HG03095 (cell line): ENCODE results near the gene CTNNBIP1.
A peak's percentile ranks its signal among the peaks of the same experiment; 100 is the strongest.
"Not testable (repeated sequence)": the region's sequence is repeated elsewhere in the genome, so short reads cannot be mapped to it uniquely, and the experiment has no call there.

Experiments used
- ATAC-seq: cut with Tn5 transposase; IDR thresholded peaks from one replicate; pipeline ENCODE4 v1.9.1; 2021; ENCODE audit warnings: moderate library complexity; ENCODE audit not compliant: unreplicated experiment

Gene CTNNBIP1

DNA sequence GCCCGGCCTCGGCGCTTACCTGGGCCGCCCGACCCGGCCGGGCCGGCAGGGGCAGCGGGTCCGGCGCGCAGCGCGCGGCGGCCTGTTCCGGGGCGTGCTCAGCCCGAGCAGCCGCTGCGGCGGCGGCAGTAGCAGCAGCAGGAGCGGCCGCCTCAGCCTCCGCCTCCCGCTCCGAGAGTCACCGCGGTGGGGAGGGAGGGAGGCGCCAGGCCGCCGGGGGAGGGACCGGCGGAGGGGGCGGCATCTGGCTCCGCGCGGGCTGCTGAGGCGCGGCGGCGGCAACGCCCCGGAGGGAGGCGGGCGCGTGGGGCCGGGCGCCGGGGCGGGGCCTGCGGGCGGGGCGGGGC is at the start of gene CTNNBIP1:
Gene CTNNBIP1, minus strand, starts transcription at position 194 of the 347 bp plus-strand sequence. CDS start 38,205 bp downstream, outside the sequence.
- peak; percentile 72 for ATAC-seq

GRCh38 chr1:9957726-9958125 is 47.7 kb upstream of the CTNNBIP1 start:
- ATAC-seq: no peak

- no peak for ATAC-seq
These were observed 36.2 kb upstream of the CTNNBIP1 start for GRCh38 chr1:9946315-9946714.

DNA sequence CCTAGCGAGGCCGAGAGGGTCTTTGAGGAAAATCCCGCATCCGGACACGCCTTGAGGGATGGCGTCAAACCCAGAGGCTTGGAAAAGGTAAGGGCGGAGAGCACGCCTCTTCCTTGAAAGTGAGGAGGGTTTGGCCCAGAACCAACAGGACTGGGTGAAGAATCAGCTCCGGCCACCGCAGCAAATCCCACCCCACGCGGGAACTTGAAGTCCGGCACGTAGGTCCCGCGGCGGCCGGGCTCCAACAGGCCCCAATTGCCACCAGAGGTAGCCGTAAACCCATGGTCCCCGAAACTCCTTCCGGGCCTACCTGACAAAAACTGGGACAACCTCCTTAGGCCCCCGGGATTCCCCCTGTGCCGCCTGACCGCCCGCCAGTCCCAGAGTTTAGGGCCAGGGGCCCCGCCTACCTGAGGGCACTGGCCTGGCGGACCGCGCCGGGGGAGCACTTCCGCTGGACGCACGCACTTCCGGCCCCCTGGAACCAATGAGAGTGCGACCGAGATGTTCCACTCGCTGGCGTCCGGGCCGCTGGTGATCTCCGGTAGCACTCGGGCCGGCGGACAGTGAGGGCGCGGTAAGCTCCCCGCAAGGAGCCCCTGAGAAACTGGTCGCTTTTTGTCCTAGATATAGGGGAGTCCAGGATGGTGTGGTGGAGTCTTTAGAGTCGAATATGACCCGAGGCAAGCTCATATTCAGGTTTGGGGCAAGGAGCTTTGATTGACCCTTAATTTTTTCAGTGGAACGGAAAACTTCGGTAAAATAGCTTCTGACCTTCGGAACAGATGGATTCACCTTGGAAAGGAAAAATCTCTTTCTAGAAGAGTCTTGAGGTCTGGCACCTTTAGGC is 33.1 kb upstream of the CTNNBIP1 start, which contains the start of the genes LZIC and NMNAT1:
Gene LZIC, minus strand, starts transcription at position 453 of the 850 bp plus-strand sequence. CDS start 6,772 bp downstream, outside the sequence.
Gene NMNAT1, plus strand, starts transcription at position 537 of the 850 bp plus-strand sequence. CDS start 28,599 bp downstream, outside the sequence.
- ATAC-seq: peak; percentile 82

DNA sequence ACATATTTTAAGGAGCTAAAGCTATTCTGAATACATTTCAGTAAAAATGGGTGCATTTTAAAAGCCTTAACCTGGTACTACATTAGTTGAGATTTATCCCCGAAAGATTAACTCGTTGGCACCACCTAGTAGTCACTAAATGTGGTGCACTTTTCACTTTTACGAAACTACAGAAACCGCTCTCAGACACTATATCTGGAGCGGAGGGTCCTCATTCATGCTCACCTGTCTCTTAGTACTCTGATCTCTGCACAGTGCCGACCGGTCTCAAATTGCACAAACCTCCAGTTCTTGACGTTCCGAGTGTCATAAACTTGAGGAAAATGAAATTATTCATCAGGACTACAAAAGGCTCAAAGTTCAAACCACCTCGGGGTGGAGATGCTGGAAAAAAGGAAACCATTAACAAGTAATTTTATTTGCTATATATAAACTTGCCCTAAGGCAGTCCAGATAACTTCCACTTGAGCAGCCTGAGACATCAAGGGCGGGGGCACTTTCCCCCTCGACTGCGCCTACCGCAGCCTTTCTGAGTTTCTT is 32.4 kb upstream of the CTNNBIP1 start:
- no peak for ATAC-seq

GRCh38 chr1:9929431-9930385 is 19.6 kb upstream of the CTNNBIP1 start:
- ATAC-seq: no peak

GRCh38 chr1:9927259-9927658 is 17.2 kb upstream of the CTNNBIP1 start:
- no peak for ATAC-seq

DNA sequence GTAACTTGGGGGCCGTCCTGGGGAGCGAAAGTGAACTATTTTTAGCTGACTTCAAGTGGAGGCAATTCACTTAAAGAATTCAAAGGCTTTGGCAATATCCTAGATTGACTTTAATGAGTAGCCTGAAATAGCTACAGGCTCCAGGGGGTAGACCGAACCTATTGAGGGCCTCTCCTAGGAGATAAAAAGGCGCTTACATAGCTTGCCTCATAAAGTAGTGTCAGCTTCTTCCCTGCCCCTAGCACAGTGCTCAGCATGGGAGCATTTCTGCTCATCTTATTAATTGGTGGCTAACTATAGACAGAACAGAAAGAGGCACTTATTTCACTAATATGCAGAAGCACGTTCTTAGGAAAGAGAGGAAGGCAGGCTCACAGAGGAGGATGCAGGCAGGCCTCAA is 12.3 kb upstream of the CTNNBIP1 start:
- ATAC-seq: no peak

- no peak for ATAC-seq
These were observed 10.5 kb upstream of the CTNNBIP1 start for GRCh38 chr1:9920606-9921005.

- ATAC-seq: no peak
These were observed 7.8 kb upstream of the CTNNBIP1 start for GRCh38 chr1:9917901-9918300.

- ATAC-seq: not testable (repeated sequence)
These were observed 7.4 kb upstream of the CTNNBIP1 start for GRCh38 chr1:9917495-9917894.

- no peak for ATAC-seq
These were observed 6.4 kb upstream of the CTNNBIP1 start for GRCh38 chr1:9916452-9916851.

DNA sequence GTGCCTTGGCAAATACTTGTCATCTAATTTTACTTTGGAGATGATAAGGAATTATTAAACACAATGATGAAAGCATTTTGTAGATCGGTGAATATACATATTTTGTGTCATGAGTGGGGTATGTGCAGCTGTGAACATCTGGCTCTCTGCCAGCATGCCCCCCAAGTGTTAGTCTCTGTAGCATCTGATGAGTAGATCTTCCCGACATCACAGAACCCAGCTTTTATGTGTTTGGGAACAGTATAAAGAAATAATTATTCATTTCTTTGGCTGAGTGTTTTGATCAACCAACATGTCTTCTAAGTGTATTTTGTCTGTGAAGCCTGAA is 4.5 kb upstream of the CTNNBIP1 start:
- no peak for ATAC-seq

- ATAC-seq: no peak
These were observed 2.3 kb upstream of the CTNNBIP1 start for GRCh38 chr1:9912264-9912936.

- ATAC-seq: peak; percentile 89
These were observed 532 bp upstream of the CTNNBIP1 start for GRCh38 chr1:9910423-9911178.

DNA sequence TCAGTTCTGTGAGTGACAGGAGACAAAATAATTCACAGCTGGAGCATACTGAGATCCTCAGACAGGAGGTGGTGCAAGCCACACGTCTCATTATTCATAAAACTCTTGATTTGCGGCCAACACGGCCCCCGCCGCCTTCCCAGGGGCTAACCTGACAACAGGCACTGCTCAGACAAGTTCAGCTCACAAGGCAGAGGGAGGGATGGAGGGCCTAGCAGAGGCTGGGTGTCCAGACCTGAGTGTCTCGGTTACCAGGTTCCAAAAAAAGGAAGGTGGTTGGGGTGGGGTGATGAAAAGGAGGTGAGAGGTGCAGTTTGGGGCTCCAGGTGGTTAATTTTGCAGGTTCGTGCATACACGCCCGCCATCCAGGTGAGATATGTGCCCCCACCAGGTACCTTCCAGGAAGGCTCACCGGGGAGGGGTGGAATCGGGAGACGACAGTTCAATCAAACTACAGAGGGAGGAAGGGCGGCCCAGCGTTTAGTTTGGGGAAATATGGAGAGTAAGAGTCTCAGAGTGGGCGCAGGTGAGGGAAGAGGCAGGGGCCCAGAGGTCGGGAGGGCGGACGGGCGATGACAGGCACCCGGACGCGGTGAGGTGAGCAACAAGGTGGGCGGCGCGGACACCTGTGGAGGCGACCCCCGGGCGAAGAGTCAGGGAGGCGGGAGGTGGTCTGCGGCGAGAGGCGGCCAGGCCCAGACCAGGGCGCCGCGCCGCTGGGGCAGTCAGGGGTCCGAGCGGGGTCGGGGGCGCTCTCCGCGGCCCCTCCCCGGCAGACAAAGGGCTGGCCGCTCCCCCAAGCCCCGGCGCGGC is 629 bp downstream of the CTNNBIP1 start:
- no peak for ATAC-seq

DNA sequence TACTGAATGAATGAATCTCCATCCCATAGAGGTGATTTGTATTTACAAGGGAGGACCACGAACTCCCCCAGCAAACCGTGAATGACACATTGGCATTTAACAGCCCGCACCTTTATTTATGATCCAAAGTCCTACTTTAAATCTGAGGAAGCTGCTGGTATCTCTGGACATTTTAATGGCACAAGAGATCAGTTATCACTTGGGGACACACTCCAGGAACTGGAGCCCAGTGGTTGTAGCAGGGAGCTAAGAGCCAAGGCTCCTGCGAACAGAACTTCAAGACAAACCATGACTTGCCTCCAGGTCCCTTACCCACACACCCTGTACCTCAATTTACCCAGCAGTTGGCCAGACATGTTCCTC is 1.2 kb downstream of the CTNNBIP1 start:
- no peak for ATAC-seq

GRCh38 chr1:9907441-9907840 is 2.6 kb downstream of the CTNNBIP1 start:
- no peak for ATAC-seq

- no peak for ATAC-seq
These were observed 3.6 kb downstream of the CTNNBIP1 start for GRCh38 chr1:9906466-9906865.
